Measurements from ENCODE around the gene DZIP1. TPM values are rescaled to one million over a fixed set of nuclear protein-coding genes. Genes with fewer than 3 reads are reported as not detected.
"Not testable (repeated sequence)": the region's sequence is repeated elsewhere in the genome, so short reads cannot be mapped to it uniquely, and the experiment has no call there.

Gene DZIP1, protein sequence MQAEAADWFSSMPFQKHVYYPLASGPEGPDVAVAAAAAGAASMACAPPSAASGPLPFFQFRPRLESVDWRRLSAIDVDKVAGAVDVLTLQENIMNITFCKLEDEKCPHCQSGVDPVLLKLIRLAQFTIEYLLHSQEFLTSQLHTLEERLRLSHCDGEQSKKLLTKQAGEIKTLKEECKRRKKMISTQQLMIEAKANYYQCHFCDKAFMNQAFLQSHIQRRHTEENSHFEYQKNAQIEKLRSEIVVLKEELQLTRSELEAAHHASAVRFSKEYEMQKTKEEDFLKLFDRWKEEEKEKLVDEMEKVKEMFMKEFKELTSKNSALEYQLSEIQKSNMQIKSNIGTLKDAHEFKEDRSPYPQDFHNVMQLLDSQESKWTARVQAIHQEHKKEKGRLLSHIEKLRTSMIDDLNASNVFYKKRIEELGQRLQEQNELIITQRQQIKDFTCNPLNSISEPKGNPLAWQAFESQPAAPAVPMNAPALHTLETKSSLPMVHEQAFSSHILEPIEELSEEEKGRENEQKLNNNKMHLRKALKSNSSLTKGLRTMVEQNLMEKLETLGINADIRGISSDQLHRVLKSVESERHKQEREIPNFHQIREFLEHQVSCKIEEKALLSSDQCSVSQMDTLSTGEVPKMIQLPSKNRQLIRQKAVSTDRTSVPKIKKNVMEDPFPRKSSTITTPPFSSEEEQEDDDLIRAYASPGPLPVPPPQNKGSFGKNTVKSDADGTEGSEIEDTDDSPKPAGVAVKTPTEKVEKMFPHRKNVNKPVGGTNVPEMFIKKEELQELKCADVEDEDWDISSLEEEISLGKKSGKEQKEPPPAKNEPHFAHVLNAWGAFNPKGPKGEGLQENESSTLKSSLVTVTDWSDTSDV
- 36.6 TPM for polyA plus RNA-seq (2013, experiment 1 of 2)
- polyA plus RNA-seq (2013, experiment 2 of 2): 40.4 TPM

DNA sequence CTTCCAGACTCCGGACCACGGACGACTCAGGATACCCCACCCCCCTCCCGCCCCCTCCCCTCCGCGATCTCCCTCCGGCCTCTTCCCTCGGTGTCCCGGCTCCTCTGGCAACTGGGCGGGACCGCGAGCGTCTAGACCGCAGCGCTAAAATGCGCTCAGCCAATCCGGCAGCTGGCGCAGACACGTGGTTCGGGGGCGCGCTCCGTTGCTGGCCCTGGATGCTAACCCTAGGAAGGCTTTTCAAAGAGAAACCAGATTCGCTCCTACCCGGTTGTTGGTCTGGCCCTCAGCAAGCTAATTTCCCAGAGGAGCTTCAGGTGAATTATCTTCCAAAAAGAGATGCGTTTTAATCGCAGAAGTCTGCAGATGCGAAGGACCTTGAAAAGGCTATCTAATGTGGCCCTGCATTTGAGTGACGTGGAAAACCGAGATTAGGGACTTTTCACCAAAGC is at the start of gene DZIP1:
Gene DZIP1, minus strand, starts transcription at position 106 of the 452 bp plus-strand sequence. CDS start 2,677 bp downstream, outside the sequence.
- H3K9me3 ChIP-seq (ENCODE audit: control insufficient read depth, low read length): no peaks in the 10 kb centered on the region
- peak within 1 kb of the TSS; percentile 85 for H3K27ac ChIP-seq (ENCODE audit: low read depth, low read length, severe bottlenecking)
- peaks cover 23% of the 10 kb centered on the region for H3K36me3 ChIP-seq (ENCODE audit: control insufficient read depth, insufficient read depth, low read length)
- 9% methylated on average over 20 to 23 of the region's 30 CpGs for WGBS, 2 experiments (ENCODE audit: insufficient coverage in 2 of 2)
- peak within 1 kb of the TSS; percentile 74 for H3K4me3 ChIP-seq (ENCODE audit: extremely low read depth, insufficient read depth, low read length, poor library complexity, severe bottlenecking)
- H3K4me1 ChIP-seq (ENCODE audit: control insufficient read depth, insufficient read depth, low read length, poor library complexity, severe bottlenecking): peaks cover 5% of the 10 kb centered on the region

- H3K4me3 ChIP-seq (ENCODE audit: extremely low read depth, insufficient read depth, low read length, poor library complexity, severe bottlenecking); H3K4me1 ChIP-seq (ENCODE audit: control insufficient read depth, insufficient read depth, low read length, poor library complexity, severe bottlenecking); H3K36me3 ChIP-seq (ENCODE audit: control insufficient read depth, insufficient read depth, low read length); H3K27ac ChIP-seq (ENCODE audit: low read depth, low read length, severe bottlenecking); H3K9me3 ChIP-seq (ENCODE audit: control insufficient read depth, low read length): not testable (repeated sequence)
- 96 to 100% methylated on average over 3 to 4 of the region's 28 CpGs for WGBS, 2 experiments (ENCODE audit: insufficient coverage in 2 of 2)
These were observed 46.5 kb upstream of the DZIP1 start for GRCh38 chr13:95690986-95691385.

DNA sequence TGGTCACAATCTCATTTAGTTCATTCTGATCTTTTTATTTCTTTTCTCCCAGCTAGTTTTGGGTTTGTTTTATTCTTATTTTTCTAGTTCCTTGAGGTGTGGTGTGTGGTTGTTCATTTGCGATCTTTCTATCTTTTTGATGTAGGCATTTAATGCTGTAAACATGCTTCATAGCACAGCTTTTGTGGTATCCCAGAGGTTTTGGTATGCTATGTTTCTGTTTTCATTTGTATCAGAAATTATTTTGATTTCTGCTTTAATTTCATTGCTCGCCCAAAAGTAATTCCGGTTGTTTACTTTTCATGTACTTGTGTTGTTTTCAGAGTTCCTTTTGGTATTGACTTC is 45.0 kb upstream of the DZIP1 start:
- H3K4me3 ChIP-seq (ENCODE audit: extremely low read depth, insufficient read depth, low read length, poor library complexity, severe bottlenecking): no peak overlapping the region
- no peaks in the 10 kb centered on the region for H3K4me1 ChIP-seq (ENCODE audit: control insufficient read depth, insufficient read depth, low read length, poor library complexity, severe bottlenecking)
- no peak overlapping the region for H3K27ac ChIP-seq (ENCODE audit: low read depth, low read length, severe bottlenecking)
- WGBS, 2 experiments (ENCODE audit: insufficient coverage in 2 of 2): 100% methylated on average over 1 of the region's 3 CpGs; no CpG with 5 or more reads in 1 of the 2 experiments
- peaks cover 2% of the 10 kb centered on the region for H3K36me3 ChIP-seq (ENCODE audit: control insufficient read depth, insufficient read depth, low read length)
- peaks cover 8% of the 10 kb centered on the region for H3K9me3 ChIP-seq (ENCODE audit: control insufficient read depth, low read length)

DNA sequence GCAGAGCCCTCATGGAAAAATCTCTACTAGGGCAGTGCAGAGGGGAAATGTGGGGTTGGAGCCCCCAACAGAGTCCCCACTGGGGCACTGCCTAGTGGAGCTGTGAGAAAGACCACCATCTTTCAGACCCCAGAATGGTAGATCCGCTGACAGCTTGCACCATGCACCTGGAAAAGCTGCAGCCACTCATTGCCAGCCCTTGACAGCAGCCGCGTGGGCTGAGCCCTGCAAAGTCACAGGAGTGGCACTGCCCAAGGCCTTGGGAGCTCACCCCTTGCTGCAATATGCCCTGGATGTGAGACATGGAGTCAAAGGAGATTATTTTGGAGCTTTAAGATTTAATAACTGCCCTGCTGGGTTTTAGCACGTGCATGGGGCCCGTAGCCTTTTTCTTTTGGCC is 40.5 kb upstream of the DZIP1 start:
- H3K9me3 ChIP-seq (ENCODE audit: control insufficient read depth, low read length); H3K4me1 ChIP-seq (ENCODE audit: control insufficient read depth, insufficient read depth, low read length, poor library complexity, severe bottlenecking); H3K4me3 ChIP-seq (ENCODE audit: extremely low read depth, insufficient read depth, low read length, poor library complexity, severe bottlenecking); H3K27ac ChIP-seq (ENCODE audit: low read depth, low read length, severe bottlenecking): not testable (repeated sequence)
- H3K36me3 ChIP-seq (ENCODE audit: control insufficient read depth, insufficient read depth, low read length): peaks cover 11% of the 10 kb centered on the region
- 80 to 97% methylated on average over 1 to 4 of the region's 5 CpGs for WGBS, 2 experiments (ENCODE audit: insufficient coverage in 2 of 2)

- WGBS, 2 experiments (ENCODE audit: insufficient coverage in 2 of 2): 58 to 70% methylated on average over 2 of the region's 2 CpGs
- Histone ChIP-seq H3K9me3 (ENCODE audit: control insufficient read depth, low read length) (peaks cover 8% of the 10 kb centered on the region), H3K36me3 (ENCODE audit: control insufficient read depth, insufficient read depth, low read length) (peaks cover 11% of the 10 kb centered on the region), H3K4me1 (ENCODE audit: control insufficient read depth, insufficient read depth, low read length, poor library complexity, severe bottlenecking) (peaks cover under 1% of the 10 kb centered on the region), H3K27ac (ENCODE audit: low read depth, low read length, severe bottlenecking) (no peak overlapping the region), H3K4me3 (ENCODE audit: extremely low read depth, insufficient read depth, low read length, poor library complexity, severe bottlenecking) (no peak overlapping the region)
These were observed 39.9 kb upstream of the DZIP1 start for GRCh38 chr13:95684418-95684817.

DNA sequence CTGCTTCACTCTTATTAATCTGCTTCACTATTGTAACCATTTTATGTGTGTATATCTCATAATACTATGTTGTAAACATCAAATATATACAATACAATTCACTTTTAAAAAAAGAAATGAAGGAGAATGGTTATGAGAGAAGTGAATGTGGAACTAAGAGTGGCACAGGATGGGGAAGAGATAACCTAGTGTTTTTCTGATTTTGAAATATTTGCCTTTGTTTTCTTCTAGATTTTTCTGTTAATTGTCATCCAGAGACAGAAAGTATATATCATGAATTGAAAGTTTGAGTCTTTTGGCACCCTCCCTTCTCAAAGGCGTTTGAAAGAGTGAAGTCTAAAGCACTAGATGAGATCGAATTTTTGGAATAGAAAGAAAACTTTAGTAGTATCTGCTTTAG is 35.2 kb upstream of the DZIP1 start:
- Histone ChIP-seq H3K4me3 (ENCODE audit: extremely low read depth, insufficient read depth, low read length, poor library complexity, severe bottlenecking) (no peak overlapping the region), H3K4me1 (ENCODE audit: control insufficient read depth, insufficient read depth, low read length, poor library complexity, severe bottlenecking) (peaks cover 12% of the 10 kb centered on the region), H3K9me3 (ENCODE audit: control insufficient read depth, low read length) (no peaks in the 10 kb centered on the region), H3K27ac (ENCODE audit: low read depth, low read length, severe bottlenecking) (no peak overlapping the region), H3K36me3 (ENCODE audit: control insufficient read depth, insufficient read depth, low read length) (peaks cover 10% of the 10 kb centered on the region)
- WGBS, 2 experiments (ENCODE audit: insufficient coverage in 2 of 2): no CpG with 5 or more reads among the region's 2 CpGs

DNA sequence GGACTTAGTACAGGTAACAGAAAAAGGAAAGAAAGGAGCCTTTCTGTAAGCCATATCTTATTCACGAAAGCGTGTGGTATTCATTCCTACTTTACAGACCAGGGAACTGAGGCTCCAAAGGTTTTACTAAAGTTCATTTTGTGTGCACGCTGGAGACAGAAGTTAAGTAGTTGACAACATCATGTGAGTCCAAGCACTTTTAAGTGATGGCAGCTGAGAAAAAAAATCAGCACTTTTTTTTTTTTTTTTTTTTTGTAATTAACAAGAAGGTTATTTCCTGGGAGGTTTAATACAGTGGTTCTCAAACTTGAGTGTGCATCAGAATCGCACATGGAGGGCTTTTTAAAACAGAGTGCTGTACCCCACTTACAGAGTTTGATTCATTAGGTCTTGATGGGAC is 34.5 kb upstream of the DZIP1 start:
- H3K4me3 ChIP-seq (ENCODE audit: extremely low read depth, insufficient read depth, low read length, poor library complexity, severe bottlenecking): peak overlapping the region; percentile 91
- 75 to 76% methylated on average over 1 to 3 of the region's 4 CpGs for whole genome bisulfite sequencing, 2 experiments (ENCODE audit: insufficient coverage in 2 of 2)
- H3K9me3 ChIP-seq (ENCODE audit: control insufficient read depth, low read length): no peaks in the 10 kb centered on the region
- peaks cover 8% of the 10 kb centered on the region for H3K36me3 ChIP-seq (ENCODE audit: control insufficient read depth, insufficient read depth, low read length)
- peaks cover 12% of the 10 kb centered on the region for H3K4me1 ChIP-seq (ENCODE audit: control insufficient read depth, insufficient read depth, low read length, poor library complexity, severe bottlenecking)
- H3K27ac ChIP-seq (ENCODE audit: low read depth, low read length, severe bottlenecking): no peak overlapping the region

DNA sequence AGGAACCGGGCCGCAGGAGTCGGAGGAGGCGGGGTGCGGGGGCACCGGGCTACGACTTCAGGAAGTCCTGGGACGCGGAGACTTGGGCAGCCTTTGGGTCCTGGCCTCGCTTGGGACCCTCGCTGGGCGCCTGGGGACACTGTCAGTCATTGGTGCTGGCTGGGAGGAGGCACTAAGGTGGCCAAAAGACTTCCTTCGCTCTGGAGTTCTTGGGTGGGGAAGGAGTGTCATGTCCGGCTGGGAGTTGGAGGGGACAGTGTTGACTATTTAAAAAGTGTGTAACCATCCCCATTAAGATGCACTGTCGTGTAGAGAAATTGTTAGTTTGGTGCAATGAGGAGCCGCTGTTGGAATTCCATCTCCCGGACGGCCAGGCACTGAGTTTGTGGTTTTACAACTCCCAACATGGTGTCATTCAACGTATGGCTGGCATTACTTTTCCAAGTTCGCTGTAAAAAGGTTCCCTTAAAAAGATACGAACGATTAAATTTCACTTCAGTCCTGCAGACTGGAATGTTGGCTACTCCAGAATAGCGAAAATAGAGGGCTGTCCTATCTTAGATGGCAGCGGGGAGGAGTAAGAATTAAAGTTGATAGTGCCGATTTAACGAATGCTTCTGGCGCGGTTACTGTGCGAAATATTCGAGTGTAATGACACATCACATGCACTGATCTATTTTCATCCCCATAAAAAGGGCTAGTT is 33.2 kb upstream of the DZIP1 start:
- no peaks in the 10 kb centered on the region for H3K9me3 ChIP-seq (ENCODE audit: control insufficient read depth, low read length)
- peaks cover 12% of the 10 kb centered on the region for H3K4me1 ChIP-seq (ENCODE audit: control insufficient read depth, insufficient read depth, low read length, poor library complexity, severe bottlenecking)
- peak overlapping the region; percentile 91 for H3K4me3 ChIP-seq (ENCODE audit: extremely low read depth, insufficient read depth, low read length, poor library complexity, severe bottlenecking)
- WGBS, 2 experiments (ENCODE audit: insufficient coverage in 2 of 2): 2% methylated on average over 17 to 20 of the region's 30 CpGs
- peaks cover 8% of the 10 kb centered on the region for H3K36me3 ChIP-seq (ENCODE audit: control insufficient read depth, insufficient read depth, low read length)
- H3K27ac ChIP-seq (ENCODE audit: low read depth, low read length, severe bottlenecking): peak overlapping the region; percentile 81

GRCh38 chr13:95676762-95677563 is 32.5 kb upstream of the DZIP1 start, which contains the start of gene DNAJC3:
Gene DNAJC3 (plus strand): TSS chr13:95677139. CDS start chr13:95677256, 117 bp downstream.
- Histone ChIP-seq H3K4me3 (ENCODE audit: extremely low read depth, insufficient read depth, low read length, poor library complexity, severe bottlenecking) (peak within 1 kb of the TSS; percentile 91), H3K9me3 (ENCODE audit: control insufficient read depth, low read length) (peaks cover under 1% of the 10 kb centered on the region), H3K4me1 (ENCODE audit: control insufficient read depth, insufficient read depth, low read length, poor library complexity, severe bottlenecking) (peaks cover 12% of the 10 kb centered on the region), H3K36me3 (ENCODE audit: control insufficient read depth, insufficient read depth, low read length) (peaks cover 9% of the 10 kb centered on the region), H3K27ac (ENCODE audit: low read depth, low read length, severe bottlenecking) (peak within 1 kb of the TSS; percentile 92)
- WGBS, 2 experiments (ENCODE audit: insufficient coverage in 2 of 2): 0% methylated on average over 71 to 88 of the region's 90 CpGs

All from mesodermal cell (in vitro differentiated cells).